CD4-positive, alpha-beta T cell treated with Interleukin-10 for 1 hour (primary cell): Measurements from ENCODE around the gene EPS15.
"Not testable (repeated sequence)": the region's sequence is repeated elsewhere in the genome, so short reads cannot be mapped to it uniquely, and the experiment has no call there.

Experiments used
- DNase-seq: peaks from one replicate; pipeline ENCODE4 v3.0.0-alpha.2; 2020

EPS15 gene

DNA sequence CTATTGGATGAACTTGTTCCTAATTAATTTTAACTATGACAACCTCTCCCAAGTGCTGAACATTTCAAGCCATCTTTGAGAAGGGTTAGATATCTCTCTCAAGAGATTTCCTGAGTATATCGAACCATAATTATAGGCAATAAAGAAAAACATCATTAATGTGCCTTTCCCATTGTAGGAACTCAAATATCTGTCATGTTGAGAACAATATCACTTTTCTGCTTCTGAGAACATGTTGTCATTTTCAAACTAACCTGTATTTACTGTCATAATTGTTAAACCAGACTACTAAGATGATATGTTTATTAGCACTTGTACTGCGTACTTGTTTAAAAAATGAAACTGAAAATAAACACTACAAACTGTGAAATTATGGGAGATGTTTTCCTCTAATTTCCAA lies 4.3 kb downstream of the EPS15 start:
- DNase-seq, result peak; percentile 10

DNA sequence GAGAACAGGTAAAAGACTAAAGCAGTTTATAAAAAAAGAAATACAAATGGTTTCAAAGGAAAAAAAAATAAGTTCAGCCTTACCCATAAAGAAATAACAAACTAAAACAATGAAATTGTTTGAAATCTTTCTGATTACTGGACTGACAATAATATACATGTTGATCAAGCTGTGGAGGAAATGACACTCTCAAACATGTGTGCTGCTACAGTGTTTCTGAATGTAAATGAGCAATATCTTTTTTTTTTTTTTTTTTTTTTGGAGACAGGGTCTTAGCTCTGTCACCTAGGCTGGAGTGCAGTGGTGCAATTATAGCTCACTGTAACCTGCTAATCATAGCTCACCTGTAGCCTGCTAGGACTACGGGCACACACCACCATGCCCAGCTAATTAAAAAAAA lies 6.5 kb downstream of the EPS15 start:
- DNase-seq, result no peak

DNA sequence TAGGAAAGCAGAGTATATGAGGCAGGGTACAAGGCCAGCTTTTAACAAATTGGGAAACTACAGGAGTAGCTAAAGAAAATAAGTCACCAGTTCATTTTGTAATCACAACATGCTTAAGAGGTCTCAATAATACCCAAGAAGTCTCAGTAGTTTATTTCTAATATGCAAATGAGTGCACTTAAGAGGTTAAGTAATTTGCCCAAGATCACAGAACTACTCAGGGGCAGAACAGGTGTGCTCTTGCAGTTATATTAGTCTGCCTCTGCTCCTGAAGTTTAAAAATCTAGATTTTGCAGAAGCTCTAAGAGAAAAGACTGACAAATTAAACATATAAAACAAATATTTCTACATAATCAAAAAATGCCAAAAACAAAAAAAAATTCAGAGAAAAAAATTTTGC lies 6.9 kb downstream of the EPS15 start:
- DNase-seq, result no peak

DNA sequence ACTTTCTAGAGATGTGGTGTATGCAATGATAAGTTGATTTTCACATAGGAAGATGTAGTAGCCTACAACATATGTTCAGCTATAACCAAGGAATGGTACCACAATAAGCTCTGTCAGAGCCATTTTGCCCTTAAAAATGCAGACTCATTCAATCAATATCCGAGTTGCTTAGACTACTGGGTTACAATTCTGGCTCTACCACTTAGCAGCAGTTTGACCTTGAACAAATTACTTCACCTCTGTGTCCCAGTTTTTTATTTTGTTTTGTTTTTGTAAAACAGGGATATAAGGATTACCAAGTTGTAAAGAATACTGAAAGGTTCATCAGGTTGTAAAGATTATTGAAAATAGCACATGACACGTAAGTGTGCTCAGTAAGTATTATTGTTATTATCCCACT lies 9.3 kb downstream of the EPS15 start:
- DNase-seq, result no peak

DNA sequence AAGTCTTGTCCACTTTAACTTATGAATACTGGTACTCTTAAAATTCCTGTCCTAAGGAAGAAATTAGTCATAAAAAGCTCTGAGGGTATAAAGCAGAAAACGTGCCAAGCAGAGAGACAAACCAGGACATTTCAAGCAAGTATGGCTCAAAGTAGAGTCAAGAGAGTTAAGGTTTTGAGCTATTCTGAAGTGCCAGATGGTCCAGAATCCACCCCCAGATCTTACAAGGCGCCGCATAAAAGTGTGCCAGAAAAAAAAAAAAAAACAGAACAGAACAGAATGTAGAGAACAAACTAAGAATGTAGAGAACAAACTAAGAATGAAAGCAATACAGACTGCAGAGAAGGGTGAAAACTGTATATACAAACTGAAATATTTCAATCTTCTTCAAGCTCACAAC lies 12.5 kb downstream of the EPS15 start:
- DNase-seq, result no peak

DNA sequence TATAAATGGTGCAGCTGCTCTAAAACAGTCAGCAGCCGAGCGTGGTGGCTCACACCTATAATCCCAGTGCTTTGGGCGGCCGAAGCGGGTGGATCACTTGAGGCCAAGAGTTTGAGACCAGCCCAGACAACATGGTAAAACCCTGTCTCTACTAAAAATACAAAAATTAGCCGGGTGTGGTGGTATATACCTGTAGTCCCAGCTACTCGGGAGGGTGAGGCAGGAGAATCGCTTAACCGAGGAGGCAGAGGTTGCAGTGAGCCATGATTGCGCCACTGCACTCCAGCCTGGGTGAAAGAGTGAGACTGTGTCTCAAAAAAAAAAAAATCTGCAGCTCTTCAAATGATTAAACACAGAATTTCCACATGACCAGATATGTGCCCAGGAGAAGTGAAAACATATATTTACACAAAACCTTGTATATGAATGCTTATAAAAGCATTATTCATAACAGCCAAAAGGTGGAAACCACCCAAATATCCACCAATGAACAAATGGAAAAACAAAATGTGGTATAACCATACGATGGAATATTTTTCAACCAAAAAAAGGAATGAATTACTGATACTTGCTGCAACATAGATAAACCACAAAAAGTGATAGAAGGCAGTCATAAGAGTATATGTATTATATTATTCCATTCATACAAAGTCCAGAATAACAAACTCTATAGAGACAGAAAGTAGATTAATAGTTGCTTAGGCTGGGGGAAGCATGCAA lies 14.1 kb downstream of the EPS15 start:
- DNase-seq, result no peak

DNA sequence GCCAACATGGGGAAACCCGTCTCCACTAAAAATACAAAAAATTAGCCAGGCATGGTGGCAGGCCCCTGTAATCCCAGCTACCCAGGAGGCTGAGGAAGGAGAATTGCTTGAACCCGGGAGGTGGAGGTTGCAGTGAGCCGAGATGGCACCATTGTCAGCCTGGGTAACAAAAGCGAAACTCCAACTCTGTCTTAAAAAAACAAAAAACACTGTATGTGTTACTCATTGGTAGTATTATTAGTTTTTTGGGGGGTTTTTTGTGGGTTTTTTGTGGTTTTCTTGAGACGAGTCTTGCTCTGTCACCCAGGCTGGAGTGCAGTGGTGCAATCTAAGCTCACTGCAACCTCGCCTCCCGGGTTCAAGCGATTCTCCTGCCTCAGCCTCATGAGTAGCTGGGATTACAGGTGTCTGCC lies 17.8 kb downstream of the EPS15 start:
- DNase-seq, result peak; percentile 63

DNA sequence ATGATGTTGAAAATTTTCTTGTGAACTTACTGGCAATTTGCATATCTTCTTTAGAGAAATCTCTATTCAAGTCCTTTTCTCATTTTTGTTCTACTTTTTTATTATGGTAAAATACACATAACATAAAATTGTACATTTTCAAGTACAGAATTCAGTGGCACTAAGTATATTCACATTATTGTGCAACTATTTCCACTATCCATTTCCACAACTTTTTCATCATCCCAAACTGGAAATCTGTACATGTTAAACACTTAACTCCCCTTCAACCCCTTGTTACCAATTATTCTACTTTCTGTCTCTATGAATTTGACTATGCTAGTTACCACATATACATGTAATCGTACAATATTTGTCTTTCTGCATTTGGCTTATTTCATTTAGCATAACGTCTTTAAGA lies 19.4 kb downstream of the EPS15 start:
- no peak for DNase-seq

DNA sequence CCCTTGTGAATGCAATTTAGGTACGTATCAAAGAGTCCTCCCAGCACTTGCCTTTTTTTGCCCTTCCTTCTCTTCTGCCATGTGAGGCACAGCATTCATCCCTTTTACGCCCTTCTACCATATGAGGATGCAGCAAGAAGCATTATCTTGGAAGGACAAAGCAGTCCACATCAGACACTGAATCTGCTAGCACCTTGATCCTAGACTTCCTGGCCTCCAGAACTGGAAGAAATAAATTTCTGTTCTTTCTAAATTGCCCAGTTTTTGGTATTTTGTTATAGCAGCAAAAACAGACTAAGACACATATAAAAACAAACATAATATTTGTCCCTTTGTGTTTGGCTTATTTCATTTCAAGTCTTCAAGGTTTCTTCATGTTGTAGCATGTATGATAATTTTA lies 20.1 kb downstream of the EPS15 start:
- no peak for DNase-seq

DNA sequence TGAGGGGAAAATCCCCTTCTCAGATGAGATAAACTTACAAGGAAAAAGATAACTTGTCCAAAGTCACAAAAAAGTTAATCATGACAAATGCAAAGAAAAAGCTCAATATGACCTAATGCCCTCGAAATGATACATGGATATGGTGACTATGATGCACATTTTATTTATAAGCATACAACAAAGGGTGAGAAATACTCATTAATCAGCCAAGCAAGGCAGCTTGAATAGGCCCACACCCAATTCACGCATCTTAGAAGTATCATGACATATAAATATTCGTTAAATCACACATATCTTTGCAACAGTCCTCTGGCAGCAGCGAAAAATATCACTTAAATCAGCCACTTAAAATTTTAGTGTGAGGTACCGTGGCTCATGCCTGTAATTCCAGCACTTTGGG lies 21.7 kb downstream of the EPS15 start:
- no peak for DNase-seq

DNA sequence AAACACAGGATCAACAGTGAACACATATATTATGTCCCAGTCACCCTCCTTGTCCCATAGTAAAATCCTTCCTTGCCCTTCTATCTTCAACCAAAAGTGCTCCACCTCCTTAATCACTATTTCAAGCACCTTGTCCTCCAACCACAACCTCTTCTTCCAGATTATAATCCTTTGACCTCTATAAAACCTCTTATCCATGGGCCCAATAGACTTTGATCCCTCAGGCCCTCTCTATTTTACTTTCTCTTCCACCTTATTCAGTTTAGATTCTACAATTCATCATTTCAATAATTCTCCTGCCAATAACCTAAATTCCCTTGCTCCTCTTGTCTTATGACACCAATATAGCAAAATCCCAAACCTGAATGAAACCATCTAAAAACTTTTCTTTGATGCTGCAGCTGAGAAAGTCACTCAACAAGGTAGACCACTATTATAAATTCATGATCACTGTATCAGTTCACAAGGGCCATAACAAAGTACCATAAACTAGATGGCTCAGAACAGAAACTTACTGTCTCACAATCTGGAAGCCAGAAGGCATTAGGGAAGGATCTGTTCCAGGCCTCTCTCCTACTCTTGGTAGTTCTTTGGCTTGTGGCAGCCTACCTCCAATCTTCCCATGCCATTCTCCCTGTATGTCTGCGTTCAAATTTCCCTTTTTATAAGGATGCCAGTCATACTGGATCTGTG lies 24.8 kb downstream of the EPS15 start:
- no peak for DNase-seq

DNA sequence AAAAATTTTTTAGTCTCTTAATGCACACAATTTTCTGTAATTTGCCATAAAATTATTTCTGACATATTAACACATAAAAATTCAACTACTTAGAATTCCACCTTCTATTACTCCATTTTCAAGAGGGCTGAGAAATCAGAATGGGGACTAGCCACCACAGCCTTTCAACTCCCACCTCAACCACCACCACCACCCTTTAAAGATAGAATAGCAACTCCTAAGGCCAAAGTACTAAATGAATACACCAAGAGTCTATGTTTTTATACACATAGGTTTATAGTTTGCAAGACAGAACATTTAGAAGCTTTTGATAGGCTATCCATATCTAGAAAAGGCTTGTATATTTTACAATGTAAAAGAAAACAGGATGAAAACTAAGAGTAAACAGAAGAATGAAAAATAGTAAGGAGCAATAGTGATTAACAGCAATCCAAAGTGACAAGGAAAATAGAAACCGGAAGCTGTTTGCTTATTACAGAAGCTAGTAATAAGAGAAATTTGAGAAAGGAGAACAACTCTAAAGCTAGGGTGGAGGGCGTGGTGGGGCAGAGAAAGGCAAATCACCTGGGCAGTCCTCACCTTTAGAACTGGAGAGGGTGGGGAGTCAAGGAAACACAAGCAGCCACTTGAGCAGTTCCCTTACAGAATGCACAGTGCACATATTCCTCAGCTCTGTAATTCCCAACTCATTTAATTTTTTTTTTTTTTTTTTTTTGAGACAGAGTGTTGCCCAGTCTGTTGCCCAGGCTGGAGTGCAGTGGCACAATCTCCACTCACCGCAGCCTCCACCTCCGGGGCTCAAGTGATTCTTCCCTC lies 27.7 kb downstream of the EPS15 start:
- no peak for DNase-seq

DNA sequence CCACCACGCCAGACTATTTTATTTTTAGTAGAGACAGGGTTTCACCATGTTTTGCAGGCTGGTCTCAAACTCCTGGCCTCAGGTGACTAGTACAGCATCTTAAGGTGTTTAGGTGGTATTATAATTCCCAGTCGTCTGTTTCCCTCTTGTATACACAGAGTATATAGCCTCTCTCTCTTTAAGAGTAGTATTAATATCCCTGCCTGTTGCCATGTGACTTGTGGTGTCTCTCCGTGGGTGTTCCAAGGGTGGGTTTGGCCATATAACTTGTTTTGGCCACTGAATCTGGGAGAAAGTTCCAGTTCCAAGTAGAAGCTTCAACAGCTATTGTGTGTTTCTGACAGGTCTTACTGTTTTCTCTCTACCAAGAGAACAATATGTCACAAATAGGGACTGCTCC lies 29.6 kb downstream of the EPS15 start:
- DNase-seq, result no peak

DNA sequence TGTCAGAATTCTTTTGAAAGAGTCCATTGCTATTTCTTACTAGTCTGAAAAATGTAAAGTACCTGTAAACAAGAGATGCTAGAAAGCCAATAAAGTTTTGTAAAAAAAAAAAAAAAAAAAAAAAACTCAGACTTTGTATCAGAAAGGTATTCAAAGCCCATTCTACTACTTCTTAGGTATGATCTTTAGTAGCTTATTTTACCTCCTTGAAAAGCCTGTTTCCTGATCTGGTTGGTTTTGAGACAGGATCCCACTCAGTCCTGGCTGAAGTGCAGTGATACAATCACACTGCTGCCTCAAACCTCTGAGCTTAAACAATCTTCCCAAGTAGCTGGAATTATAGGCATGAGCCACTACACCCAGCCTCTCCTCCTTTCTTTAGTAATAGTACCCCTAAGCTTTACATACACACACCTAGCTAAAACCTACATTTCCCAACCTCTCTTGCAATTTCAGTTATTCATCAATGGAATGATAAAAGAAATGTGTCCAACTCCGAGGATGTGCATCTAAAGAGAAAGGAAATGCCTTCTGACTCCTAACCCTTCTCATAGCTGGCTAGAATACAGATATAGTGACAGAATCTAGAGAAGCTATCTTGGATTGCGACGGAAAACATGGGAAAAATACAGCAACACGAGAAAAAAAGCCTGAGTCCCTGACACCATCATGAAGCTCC lies 30.6 kb downstream of the EPS15 start:
- no peak for DNase-seq

DNA sequence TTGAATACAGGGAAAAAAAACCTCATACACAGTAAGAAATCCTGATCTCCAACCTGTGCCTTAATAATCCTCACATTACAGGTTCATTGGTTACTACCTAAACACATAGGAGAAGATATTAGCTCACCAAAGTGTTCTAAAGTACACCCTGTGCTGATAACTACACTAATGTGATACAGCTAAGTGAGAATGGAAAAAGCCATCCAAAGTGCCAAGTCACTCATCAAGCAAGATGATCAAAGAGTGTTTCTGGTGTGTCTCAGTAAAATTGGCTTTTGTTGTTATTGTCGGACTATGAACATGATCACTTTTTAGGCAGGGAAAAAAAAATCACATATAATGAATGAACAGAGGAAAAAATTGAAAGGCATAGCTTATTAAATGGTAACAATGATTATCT lies 31.4 kb downstream of the EPS15 start:
- no peak for DNase-seq

DNA sequence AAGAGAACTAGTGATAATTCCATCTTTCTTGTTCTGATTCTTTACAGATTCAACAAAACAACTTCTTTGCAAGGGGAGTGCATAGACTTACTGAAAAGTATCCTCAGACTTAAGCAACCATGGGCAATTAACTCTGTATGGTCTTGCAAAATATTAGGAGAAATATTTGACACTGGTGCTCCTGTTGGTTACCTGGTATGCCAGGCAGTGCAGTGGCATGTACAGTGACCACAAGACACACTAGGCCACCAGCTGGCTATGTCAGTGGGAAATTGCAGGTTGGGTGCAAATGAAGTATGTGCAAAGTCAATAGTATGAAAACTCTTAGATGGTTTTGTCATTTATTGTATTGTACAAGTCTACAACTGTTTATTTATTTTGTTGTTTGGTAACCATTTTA lies 34.5 kb downstream of the EPS15 start:
- DNase-seq, result no peak

DNA sequence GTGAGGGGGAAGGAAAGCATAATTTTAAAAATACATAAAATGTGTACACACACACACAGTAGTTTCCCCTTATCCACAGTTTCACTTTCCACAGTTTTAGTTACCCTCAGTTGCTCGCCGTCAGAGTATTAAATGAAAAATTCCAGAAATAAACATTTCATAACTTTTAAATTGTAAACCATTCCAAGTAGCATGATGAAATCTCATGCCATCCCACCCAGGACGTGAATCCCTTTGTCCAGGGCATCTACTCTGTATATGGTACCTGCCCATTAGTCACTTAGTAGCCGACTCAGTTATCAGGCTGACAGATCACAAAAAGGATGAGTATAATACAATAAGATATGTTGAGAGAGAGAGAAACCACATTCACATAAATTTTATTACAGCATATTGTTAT lies 36.2 kb downstream of the EPS15 start:
- no peak for DNase-seq

DNA sequence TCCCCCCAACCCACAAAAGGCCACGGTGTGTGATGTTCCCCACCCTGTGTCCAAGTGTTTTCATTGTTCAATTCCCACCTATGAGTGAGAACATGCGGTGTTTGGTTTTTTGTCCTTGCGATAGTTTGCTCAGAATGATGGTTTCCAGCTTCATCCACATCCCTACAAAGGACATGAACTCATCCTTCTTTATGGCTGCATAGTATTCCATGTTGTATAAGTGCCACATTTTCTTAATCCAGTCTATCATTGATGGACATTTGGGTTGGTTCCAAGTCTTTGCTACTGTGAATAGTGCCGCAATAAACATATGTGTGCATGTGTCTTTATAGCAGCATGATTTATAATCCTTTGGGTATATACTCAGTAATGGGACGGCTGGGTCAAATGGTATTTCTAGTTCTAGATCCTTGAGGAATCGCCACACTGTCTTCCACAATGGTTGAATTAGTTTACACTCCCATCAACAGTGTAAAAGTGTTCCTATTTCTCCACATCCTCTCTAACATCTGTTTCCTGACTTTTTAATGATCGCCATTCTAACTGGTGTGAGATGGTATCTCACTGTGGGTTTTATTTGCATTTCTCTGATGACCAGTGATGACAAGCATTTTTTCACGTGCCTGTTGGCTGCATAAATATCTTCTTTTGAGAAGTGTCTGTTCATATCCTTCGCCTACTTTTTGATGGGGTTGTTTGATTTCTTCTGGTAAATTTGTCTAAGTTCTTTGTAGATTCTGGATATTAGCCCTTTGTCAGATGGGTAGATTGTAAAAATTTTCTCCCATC lies 44.0 kb downstream of the EPS15 start:
- DNase-seq, result not testable (repeated sequence)

DNA sequence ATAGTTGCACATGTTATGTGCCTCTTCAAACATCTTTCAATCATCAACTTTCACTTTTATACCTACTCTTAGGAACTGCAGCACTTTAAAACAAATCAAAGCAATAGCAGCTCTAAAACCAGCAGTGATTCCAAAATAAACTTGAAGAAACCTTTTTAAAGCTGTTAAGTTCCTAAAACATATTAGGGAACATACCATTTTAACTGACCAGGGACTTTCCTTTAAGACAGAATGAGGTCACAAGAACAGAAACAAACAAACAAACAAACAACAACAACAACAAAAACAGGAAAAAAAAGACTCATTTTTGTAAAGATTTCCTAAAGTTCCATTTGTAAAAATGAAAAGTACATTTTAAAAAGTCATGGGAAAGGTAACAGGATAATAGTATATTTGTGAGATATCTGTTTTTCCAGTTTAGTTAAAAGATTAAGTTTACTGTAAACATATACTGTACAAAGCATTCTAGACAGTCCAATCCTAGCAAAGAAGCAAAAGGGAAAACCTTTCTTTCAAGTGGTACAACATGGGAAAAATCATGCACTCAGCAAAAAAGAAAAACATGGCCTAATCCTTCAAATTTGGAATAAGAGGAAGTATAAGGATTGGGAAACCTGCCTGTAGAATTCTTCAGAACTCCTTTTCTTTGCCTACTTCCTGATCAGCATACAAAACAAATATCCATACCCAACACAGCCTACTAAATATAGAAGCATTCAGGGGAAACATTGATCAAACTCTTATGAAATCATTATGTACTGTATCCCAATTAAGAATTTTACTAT lies 45.5 kb downstream of the EPS15 start:
- DNase-seq, result no peak

DNA sequence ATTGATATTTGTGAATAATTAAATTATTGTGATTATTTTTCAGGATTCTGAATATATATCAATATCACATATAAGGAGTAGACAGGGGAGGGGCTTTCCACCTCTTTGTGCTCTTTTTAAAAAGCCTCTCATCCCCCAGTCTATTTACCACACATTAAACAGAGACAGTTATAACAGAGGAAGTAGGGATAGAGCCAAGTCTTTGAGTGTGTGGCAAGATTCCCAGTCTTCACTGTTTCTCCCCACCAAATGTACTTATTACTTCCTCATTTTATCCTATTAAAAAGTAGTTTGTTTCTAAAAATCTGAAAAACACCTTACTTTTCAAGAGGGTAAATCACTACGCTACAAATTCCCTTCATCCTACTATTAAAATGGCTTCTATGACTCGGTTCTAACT lies 46.7 kb downstream of the EPS15 start:
- no peak for DNase-seq

DNA sequence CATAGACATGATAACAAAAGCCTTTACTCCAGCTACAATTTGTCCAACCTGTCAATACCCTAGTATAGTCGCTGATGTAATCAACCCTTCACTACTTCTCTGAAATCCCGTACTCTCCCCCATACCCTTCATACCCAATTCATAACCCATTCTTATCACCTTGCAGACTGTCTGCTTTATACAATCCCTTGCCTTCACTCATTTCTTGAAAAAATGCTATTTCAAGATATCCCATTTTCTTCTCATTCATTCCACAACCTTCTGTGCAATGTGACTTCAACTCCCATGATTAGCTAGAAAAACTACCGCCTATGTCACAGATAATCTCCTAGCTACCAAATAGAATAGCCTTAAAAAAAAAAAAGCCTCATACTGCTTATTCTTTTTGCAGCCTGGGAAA lies 49.5 kb downstream of the EPS15 start:
- DNase-seq, result no peak

DNA sequence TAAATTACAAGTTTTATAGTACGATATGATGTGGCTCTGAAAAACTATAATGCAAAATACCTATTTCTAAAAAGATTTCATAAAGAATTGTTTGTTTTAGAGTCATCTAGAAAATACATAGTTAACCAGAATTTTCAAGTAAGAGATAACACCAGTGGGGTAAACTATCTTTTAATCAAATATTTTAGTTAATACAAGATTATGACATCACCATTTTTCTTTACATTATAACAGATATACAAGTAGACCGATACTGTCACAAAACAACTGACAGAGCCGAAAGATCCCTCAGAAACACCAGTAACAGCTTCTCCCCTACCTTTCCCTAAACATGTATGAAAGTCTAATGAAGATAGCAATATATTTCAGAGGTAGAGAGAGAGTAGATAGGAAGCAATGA lies 54.2 kb downstream of the EPS15 start:
- DNase-seq, result no peak
